HepG2 (cell line): ENCODE results near the gene PRR35. TPM values are rescaled to one million over a fixed set of nuclear protein-coding genes. Genes with fewer than 3 reads are reported as not detected.

ENCODE experiments used
- ATAC-seq: fragments of 200-7000 bp; cut with Tn5 transposase; 3 replicates; pipeline ENCODE4 v1.9.1; 2020; ENCODE audit warnings: mild to moderate bottlenecking, moderate library complexity
- BruUV-seq: library from RNA; stranded (reverse); fragments of 400-500 nt; replicated peaks from 2 replicates; lab custom pipeline; 2021; lab: Mats Ljungman, UMichigan
- CTCF ChIA-PET: fragments of 300-600 bp; formaldehyde crosslinking; extraction: SDS; loops from one replicate; lab custom pipeline; 2021; ENCODE audit warnings: low total read pairs, inconsistent platforms, low intra/inter-chr PET ratio; lab: Yijun Ruan, JAX
- POLR2A ChIA-PET: fragments of 350-600 bp; sonication (Branson Sonifier 250); formaldehyde crosslinking; loops from one replicate; lab custom pipeline; 2020; ENCODE audit warnings: antibody characterized with exemption, inconsistent platforms; lab: Yijun Ruan, JAX
- DNase-seq: peaks from one replicate; pipeline ENCODE4 v3.0.0-alpha.2; 2015; ENCODE audit warnings: low spot score
- FAIRE-seq: peaks from 3 replicates; lab custom pipeline; 2011; peaks lifted over from hg19 to GRCh38; lab: Jason Lieb, UNC
- H2AFZ ChIP-seq: one replicate; pipeline ENCODE4 v1.6.1; 2011; ENCODE audit warnings: low read length, inconsistent platforms
- H3K27ac ChIP-seq: fragments of 300-600 bp; 3 replicates; pipeline ENCODE4 v1.8.0; 2011; ENCODE audit warnings: mixed run types, mild to moderate bottlenecking, mixed read lengths, low read length, inconsistent platforms; ENCODE audit not compliant: insufficient read depth; ENCODE audit errors: extremely low read length
- H3K27me3 ChIP-seq, 2 experiments: fragments of 200-600 bp in 1 of 2; 2 replicates in 1 of 2; 3 replicates in 1 of 2; pipeline versions ENCODE4 v1.6.0 to v1.8.0; 2011; ENCODE audit warnings: low read length in 2 of 2, mild to moderate bottlenecking in 2 of 2, moderate library complexity in 2 of 2, inconsistent platforms in 1 of 2; ENCODE audit not compliant: insufficient read depth in 2 of 2, control insufficient read depth in 1 of 2
- H3K36me3 ChIP-seq, 2 experiments: fragments of 200-600 bp in 1 of 2; replicated peaks in 1 of 2; 2 replicates in 1 of 2; 3 replicates in 1 of 2; pipeline versions ENCODE4 v1.5.1 to v1.8.0; 2011; ENCODE audit warnings: low read length in 2 of 2, inconsistent platforms in 1 of 2; ENCODE audit not compliant: insufficient read depth in 2 of 2, control insufficient read depth in 1 of 2
- H3K4me1 ChIP-seq: 2 replicates; pipeline ENCODE4 v1.5.1; 2012; ENCODE audit warnings: low read length, inconsistent platforms; ENCODE audit not compliant: insufficient read depth
- H3K4me2 ChIP-seq: 2 replicates; pipeline ENCODE4 v1.6.0; 2011; ENCODE audit warnings: low read depth, low read length, inconsistent platforms
- H3K4me3 ChIP-seq, 3 experiments: fragments of 200-600 bp in 1 of 3; sonication (generic), shearing (Covaris generic) in 1 of 3; replicated peaks in 1 of 3; 2 replicates each; pipeline ENCODE4 v1.5.1; 2011 to 2016; ENCODE audit warnings: low read length in 3 of 3, inconsistent platforms in 2 of 3, low read depth in 2 of 3, mild to moderate bottlenecking in 2 of 3, control low read depth in 1 of 3, mixed read lengths in 1 of 3; ENCODE audit not compliant: insufficient read depth in 1 of 3
- H3K79me2 ChIP-seq: one replicate; pipeline ENCODE4 v1.6.1; 2011; ENCODE audit warnings: low read length, inconsistent platforms; ENCODE audit not compliant: insufficient read depth
- H3K9ac ChIP-seq: 2 replicates; pipeline ENCODE4 v1.6.0; 2011; ENCODE audit warnings: mild to moderate bottlenecking, low read depth, low read length, inconsistent platforms; ENCODE audit not compliant: insufficient read depth
- H3K9me3 ChIP-seq: 2 replicates; pipeline ENCODE4 v1.5.1; 2012; ENCODE audit warnings: mild to moderate bottlenecking, low read length
- H4K20me1 ChIP-seq: 2 replicates; pipeline ENCODE4 v1.6.0; 2011; ENCODE audit warnings: inconsistent platforms, mild to moderate bottlenecking, low read length, moderate library complexity; ENCODE audit not compliant: insufficient read depth
- HNRNPL ChIP-seq: fragments of 200-400 bp; formaldehyde crosslinking; IDR thresholded peaks from 2 replicates; pipeline ENCODE4 v1.6.1; 2017; ENCODE audit warnings: mild to moderate bottlenecking, low read depth, low read length
- RNF2 ChIP-seq: fragments of 450-650 bp; conservative IDR thresholded peaks from 2 replicates; pipeline ENCODE4 v1.6.1; 2016; ENCODE audit warnings: low read depth
- SP140L ChIP-seq: sonication (generic); formaldehyde crosslinking; IDR thresholded peaks from 2 replicates; pipeline ENCODE4 v1.4.0; 2020; ENCODE audit warnings: missing genetic modification reagents, borderline replicate concordance
- ZBTB42 ChIP-seq: sonication (generic); formaldehyde crosslinking; IDR thresholded peaks from 2 replicates; pipeline ENCODE4 v1.5.0; 2020; ENCODE audit warnings: mild to moderate bottlenecking, missing genetic modification reagents
- ZNF530 ChIP-seq: sonication (generic); formaldehyde crosslinking; IDR thresholded peaks from 2 replicates; pipeline ENCODE4 v1.5.0; 2020; ENCODE audit warnings: low read depth, mild to moderate bottlenecking, missing genetic modification reagents
- WGBS: methylation state at CpG from one replicate; pipeline ENCODE4 v1.1.6; 2017; ENCODE audit warnings: low lambda C conversion rate; 5-methylcytosine and 5-hydroxymethylcytosine counted together
- in situ Hi-C: cut with HindIII; loops from 2 replicates; pipeline ENCODE4 v1.10.0; 2017; ENCODE audit warnings: low pct_unique_long_range_greater_than_20kb; ENCODE audit not compliant: extremely low pct_ligation_motif_present
- intact Hi-C: fragments of 100-400 bp; cut with micrococcal nuclease; formaldehyde crosslinking; loops from one replicate; pipeline ENCODE4 v1.10.0; 2022; ENCODE audit not compliant: unreplicated experiment
- polyA plus RNA-seq, 8 experiments: library from polyadenylated mRNA; depleted of rRNA in 3 of 8; stranded (reverse) in 7 of 8; unstranded in 1 of 8; fragments of >200 nt; fragmentation: Illumina TruSeq in 4 of 8; extraction: Trizol in 4 of 8; gene quantifications; 2 replicates each; pipeline versions ENCODE4 v1.2.1 to v1.2.3, GENCODE V29; 2011 to 2016; ENCODE audit warnings: low read depth in 4 of 8, missing spikeins in 1 of 8, mixed read lengths in 1 of 8; ENCODE audit not compliant: insufficient read depth in 1 of 8
- total RNA-seq, 5 experiments: library from RNA; depleted of rRNA; stranded (reverse); fragments of >200 nt; fragmentation: Illumina TruSeq; extraction: Trizol; gene quantifications; 2 replicates each; pipeline ENCODE4 v1.2.3, GENCODE V29; 2016; ENCODE audit warnings: low read depth in 1 of 5
- TF ChIP-seq, protein P1 (sequence below): sonication (generic); formaldehyde crosslinking; IDR thresholded peaks from 2 replicates; pipeline ENCODE4 v1.4.0; 2020; ENCODE audit warnings: missing genetic modification reagents
- TF ChIP-seq, protein P2 (sequence below): sonication (generic); formaldehyde crosslinking; IDR thresholded peaks from 2 replicates; pipeline ENCODE4 v1.8.1; 2023; ENCODE audit warnings: missing genetic modification reagents, mild to moderate bottlenecking, borderline replicate concordance
- TF ChIP-seq, protein P3 (sequence below): sonication (generic); formaldehyde crosslinking; IDR thresholded peaks from 2 replicates; pipeline ENCODE4 v1.4.0; 2020; ENCODE audit warnings: missing genetic modification reagents, low read depth, mild to moderate bottlenecking, borderline replicate concordance
- TF ChIP-seq, protein P4 (sequence below): sonication (generic); formaldehyde crosslinking; IDR thresholded peaks from 2 replicates; pipeline ENCODE4 v1.4.0; 2020; ENCODE audit warnings: missing genetic modification reagents
- TF ChIP-seq, protein P5 (sequence below): sonication (generic); formaldehyde crosslinking; IDR thresholded peaks from 2 replicates; pipeline ENCODE4 v1.4.0; 2020; ENCODE audit warnings: mild to moderate bottlenecking, missing genetic modification reagents

Gene PRR35
- total and polyA plus RNA-seq, 2 of the 13 experiments (the other 11 are each of a cell fraction or from before 2014, with no cell fraction given): 0.07 to 0.16 TPM

DNA sequence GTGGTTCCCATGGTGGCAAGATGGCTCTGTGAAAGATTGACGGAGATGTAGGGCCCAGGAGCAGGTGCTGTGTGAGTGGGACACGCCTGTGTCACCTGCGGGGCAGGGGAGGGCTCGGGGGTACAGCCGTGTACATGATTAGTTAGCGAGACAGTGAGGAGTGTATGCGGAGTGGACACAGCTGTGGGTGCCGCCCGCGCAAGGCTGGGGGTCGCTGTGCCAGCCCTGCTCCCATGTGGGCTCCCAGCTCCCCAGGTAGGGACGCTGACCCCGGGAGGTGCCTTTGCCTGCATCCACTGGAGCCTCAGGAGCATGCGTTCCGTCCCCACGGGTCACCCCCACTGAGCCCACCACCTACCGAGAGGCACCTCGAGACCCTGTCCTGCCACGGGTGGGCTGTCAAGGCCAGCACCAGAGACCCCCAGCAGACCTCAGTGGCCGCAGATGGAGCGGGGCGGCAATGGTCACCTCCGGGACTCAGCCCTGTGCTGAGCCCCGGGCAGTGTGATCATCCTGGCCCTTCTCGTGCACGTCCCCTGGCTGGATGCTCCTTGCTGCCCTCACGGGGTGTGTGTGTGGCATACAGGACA, 25.2 kb upstream of the PRR35 start (continued):
- TF ChIP-seq HNRNPL: 0 out of 2 replicates have a peak, but pooled peaks have one; percentile 7
- no peak for TF ChIP-seq ZBTB42 (CRISPR knock-in tag)
- no peak for TF ChIP-seq ZNF530 (CRISPR knock-in tag)

DNA sequence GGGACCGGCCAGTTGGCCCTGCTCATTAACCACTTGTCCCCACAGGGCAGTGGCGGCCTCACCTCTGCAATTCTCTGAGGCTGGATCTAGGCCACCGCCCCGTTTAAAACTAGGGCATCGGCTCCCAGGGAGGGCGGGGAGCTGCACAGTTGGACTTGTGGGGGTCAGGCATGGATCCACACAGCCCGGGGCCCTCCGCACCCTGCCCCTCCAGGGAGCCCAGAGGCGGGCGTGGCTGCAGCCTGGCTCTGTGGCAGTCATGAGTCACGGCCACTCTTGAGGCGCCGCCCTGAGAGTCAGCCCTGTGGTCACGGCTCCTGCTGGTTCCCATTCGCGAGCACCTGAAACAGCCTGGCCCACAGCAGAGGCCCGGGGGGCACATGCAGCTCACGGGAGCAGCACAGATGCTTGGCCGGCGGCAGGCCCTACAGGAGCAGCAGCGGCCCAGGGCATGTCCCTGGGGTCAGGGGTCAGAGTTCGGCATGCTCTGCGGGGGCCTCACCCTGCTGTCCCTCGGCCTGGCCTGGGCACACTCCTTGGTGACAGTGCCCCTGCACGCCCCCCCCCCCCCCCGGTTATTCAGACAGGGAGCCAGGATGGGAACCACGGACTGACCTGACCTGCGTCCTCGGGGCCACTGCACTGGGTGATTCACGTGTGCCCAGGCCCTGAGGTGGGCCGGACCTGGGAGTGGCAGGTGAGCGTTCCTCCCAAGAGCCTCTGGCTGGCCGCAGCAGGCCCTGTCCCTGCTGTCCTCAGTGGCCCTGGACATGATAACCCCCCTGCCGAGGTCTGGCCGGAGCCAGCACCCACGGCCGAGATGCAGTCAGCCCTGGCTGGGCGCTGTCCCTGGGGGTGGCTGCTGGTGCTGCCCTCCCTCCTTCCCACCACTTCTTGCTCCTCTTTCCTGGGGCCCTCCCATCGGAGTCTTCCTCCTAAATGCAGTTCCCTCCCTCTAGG, 24.5 kb upstream of the PRR35 start:
- in situ Hi-C loops: no loop called here
- Histone ChIP-seq H3K4me2 (no peak overlapping the region), H3K36me3 (peaks cover 13 to 19% of the 10 kb centered on the region in 2 experiments; a peak in 4 of 5 replicates), H4K20me1 (peaks cover 6% of the 10 kb centered on the region; the same call in 1 of the 2 replicates), H3K4me1 (peaks cover 38% of the 10 kb centered on the region), H3K9ac (no peak overlapping the region), H3K27ac (no peak overlapping the region), H3K4me3 (no peak overlapping the region), H2AFZ (no peak overlapping the region), H3K9me3 (no peaks in the 10 kb centered on the region), H3K79me2 (peaks cover 72% of the 10 kb centered on the region), H3K27me3 (no peaks in the 10 kb centered on the region)
- CTCF ChIA-PET: no interaction called here
- ATAC-seq: no peak
- 90% methylated on average over 14 of the region's 39 CpGs for WGBS
- no peak for FAIRE-seq
- DNase-seq: no peak
- POLR2A ChIA-PET: interaction anchor here (1.3 kb wide), 1 partner anchor 185 kb away, joined by 3 read pairs; the partner anchor contains the start of gene ANTKMT
- intact Hi-C loops: no loop called here
- no TSS peak for BruUV-seq
- TF ChIP-seq, protein P1, sequence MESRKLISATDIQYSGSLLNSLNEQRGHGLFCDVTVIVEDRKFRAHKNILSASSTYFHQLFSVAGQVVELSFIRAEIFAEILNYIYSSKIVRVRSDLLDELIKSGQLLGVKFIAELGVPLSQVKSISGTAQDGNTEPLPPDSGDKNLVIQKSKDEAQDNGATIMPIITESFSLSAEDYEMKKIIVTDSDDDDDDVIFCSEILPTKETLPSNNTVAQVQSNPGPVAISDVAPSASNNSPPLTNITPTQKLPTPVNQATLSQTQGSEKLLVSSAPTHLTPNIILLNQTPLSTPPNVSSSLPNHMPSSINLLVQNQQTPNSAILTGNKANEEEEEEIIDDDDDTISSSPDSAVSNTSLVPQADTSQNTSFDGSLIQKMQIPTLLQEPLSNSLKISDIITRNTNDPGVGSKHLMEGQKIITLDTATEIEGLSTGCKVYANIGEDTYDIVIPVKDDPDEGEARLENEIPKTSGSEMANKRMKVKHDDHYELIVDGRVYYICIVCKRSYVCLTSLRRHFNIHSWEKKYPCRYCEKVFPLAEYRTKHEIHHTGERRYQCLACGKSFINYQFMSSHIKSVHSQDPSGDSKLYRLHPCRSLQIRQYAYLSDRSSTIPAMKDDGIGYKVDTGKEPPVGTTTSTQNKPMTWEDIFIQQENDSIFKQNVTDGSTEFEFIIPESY (CRISPR knock-in tag): peak; percentile 96
- TF ChIP-seq, protein P2, sequence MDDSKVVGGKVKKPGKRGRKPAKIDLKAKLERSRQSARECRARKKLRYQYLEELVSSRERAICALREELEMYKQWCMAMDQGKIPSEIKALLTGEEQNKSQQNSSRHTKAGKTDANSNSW (CRISPR knock-in tag): no peak
- TF ChIP-seq SP140L (CRISPR knock-in tag): no peak
- TF ChIP-seq, protein P3, sequence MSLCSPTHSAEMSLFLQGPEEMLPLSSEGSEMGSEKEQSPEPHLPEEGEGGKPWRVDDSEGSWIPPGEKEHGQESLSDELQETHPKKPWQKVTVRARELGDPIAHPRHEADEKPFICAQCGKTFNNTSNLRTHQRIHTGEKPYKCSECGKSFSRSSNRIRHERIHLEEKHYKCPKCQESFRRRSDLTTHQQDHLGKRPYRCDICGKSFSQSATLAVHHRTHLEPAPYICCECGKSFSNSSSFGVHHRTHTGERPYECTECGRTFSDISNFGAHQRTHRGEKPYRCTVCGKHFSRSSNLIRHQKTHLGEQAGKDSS (CRISPR knock-in tag): no peak
- TF ChIP-seq, protein P4, sequence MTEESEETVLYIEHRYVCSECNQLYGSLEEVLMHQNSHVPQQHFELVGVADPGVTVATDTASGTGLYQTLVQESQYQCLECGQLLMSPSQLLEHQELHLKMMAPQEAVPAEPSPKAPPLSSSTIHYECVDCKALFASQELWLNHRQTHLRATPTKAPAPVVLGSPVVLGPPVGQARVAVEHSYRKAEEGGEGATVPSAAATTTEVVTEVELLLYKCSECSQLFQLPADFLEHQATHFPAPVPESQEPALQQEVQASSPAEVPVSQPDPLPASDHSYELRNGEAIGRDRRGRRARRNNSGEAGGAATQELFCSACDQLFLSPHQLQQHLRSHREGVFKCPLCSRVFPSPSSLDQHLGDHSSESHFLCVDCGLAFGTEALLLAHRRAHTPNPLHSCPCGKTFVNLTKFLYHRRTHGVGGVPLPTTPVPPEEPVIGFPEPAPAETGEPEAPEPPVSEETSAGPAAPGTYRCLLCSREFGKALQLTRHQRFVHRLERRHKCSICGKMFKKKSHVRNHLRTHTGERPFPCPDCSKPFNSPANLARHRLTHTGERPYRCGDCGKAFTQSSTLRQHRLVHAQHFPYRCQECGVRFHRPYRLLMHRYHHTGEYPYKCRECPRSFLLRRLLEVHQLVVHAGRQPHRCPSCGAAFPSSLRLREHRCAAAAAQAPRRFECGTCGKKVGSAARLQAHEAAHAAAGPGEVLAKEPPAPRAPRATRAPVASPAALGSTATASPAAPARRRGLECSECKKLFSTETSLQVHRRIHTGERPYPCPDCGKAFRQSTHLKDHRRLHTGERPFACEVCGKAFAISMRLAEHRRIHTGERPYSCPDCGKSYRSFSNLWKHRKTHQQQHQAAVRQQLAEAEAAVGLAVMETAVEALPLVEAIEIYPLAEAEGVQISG (CRISPR knock-in tag): no peak
- no peak for TF ChIP-seq RNF2
- TF ChIP-seq, protein P5, sequence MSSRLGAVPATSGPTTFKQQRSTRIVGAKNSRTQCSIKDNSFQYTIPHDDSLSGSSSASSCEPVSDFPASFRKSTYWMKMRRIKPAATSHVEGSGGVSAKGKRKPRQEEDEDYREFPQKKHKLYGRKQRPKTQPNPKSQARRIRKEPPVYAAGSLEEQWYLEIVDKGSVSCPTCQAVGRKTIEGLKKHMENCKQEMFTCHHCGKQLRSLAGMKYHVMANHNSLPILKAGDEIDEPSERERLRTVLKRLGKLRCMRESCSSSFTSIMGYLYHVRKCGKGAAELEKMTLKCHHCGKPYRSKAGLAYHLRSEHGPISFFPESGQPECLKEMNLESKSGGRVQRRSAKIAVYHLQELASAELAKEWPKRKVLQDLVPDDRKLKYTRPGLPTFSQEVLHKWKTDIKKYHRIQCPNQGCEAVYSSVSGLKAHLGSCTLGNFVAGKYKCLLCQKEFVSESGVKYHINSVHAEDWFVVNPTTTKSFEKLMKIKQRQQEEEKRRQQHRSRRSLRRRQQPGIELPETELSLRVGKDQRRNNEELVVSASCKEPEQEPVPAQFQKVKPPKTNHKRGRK (CRISPR knock-in tag): no peak
